Kidney (tissue), 14 donors: ENCODE results near the gene TMEM143. TPM values are rescaled to one million over a fixed set of nuclear protein-coding genes. Genes with fewer than 3 reads are reported as not detected.

Experiments
- DNase-seq, 5 donors: peaks; one replicate each; pipeline ENCODE4 v3.0.0-alpha.2; 2013 to 2020
- FAIRE-seq: peaks from 2 replicates; lab custom pipeline; 2012; peaks lifted over from hg19 to GRCh38; lab: Jason Lieb, UNC
- H3K27ac ChIP-seq, 2 donors: one replicate each; pipeline ENCODE4 v1.7.0; 2013; ENCODE audit warnings: low read depth in 2 of 2, low read length in 2 of 2, inconsistent platforms in 1 of 2
- H3K27me3 ChIP-seq: one replicate; pipeline ENCODE4 v1.7.1; 2013; ENCODE audit warnings: low read length, inconsistent platforms; ENCODE audit not compliant: control insufficient read depth, insufficient read depth
- H3K36me3 ChIP-seq, 3 donors: one replicate each; pipeline versions ENCODE4 v1.7.0 to v1.7.1; 2013; ENCODE audit warnings: low read length in 3 of 3, control low read depth in 1 of 3, inconsistent platforms in 1 of 3; ENCODE audit not compliant: insufficient read depth in 3 of 3, control insufficient read depth in 2 of 3
- H3K4me1 ChIP-seq, 3 donors: one replicate each; pipeline versions ENCODE4 v1.7.0 to v1.7.1; 2013; ENCODE audit warnings: low read length in 3 of 3, inconsistent platforms in 1 of 3, low read depth in 1 of 3; ENCODE audit not compliant: control insufficient read depth in 2 of 3, insufficient read depth in 2 of 3
- H3K4me3 ChIP-seq, 3 donors: one replicate each; pipeline versions ENCODE4 v1.7.0 to v1.8.1; 2013; ENCODE audit warnings: low read length in 3 of 3, control low read depth in 1 of 3, inconsistent platforms in 1 of 3
- H3K9ac ChIP-seq, 3 donors: one replicate each; pipeline versions ENCODE4 v1.7.0 to v1.7.1; 2013; ENCODE audit warnings: low read length in 3 of 3, control low read depth in 1 of 3, inconsistent platforms in 1 of 3
- H3K9me3 ChIP-seq, 3 donors: one replicate each; pipeline versions ENCODE4 v1.7.0 to v1.7.1; 2013; ENCODE audit warnings: low read length in 3 of 3, control low read depth in 1 of 3, inconsistent platforms in 1 of 3; ENCODE audit not compliant: control insufficient read depth in 2 of 3, insufficient read depth in 1 of 3
- intact Hi-C: fragments of 100-400 bp; cut with DNase I; formaldehyde crosslinking; loops from one replicate; pipeline ENCODE4 v1.11.1; 2022
- polyA plus RNA-seq: library from polyadenylated mRNA; stranded (reverse); fragments of 350-450 nt; fragmentation: Illumina TruSeq; extraction: RNeasy Lipid Tissue Mini Kit (QIAGEN cat#74804); gene quantifications from one replicate; pipeline ENCODE4 v1.2.3, GENCODE V29; 2014; ENCODE audit warnings: low read depth, low replicate concordance; ENCODE audit not compliant: insufficient read depth
- total RNA-seq: library from RNA; stranded (reverse); fragmentation: NEBNext Ultra II Directional; extraction: Animal tissue kit (Norgen Biotek cat#: 25700); gene quantifications from one replicate; pipeline ENCODE4 v1.2.1, GENCODE V29; 2021
- TF ChIP-seq, protein P1 (sequence below): IDR thresholded peaks from 3 replicates; pipeline ENCODE4 v1.5.1; 2012; ENCODE audit warnings: mild to moderate bottlenecking, moderate library complexity, borderline replicate concordance; ENCODE audit not compliant: insufficient read depth; ENCODE audit errors: extremely low read depth
- donor health status: control.
- donor health status: control.
- donor health status: control.
- donor health status: control.
- donor health status: control.
- donor health status: DM: yes; HTN: yes; CAD: no.
- donor health status: Normal renal cell carcinoma (clear cell type).

The TMEM143 gene
- total and polyA plus RNA-seq, 2 donors from 2014 or later, result 9.2 to 15.7 TPM

DNA sequence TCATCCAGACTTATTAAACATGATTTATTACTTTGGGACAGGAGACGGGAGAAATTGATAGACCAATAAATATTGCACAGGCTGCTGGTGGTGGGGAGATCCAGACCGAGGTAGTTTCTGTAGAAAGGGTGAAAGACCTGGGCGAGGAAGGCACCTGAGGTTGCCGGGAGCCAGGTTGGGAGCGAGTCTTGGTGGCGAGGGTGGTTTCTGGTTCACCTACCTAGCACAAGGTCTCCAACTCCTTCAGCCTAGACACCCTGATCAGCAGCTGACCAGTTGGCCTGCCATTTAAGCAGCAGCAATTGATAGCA is 31.4 kb downstream of the TMEM143 start:
- Histone ChIP-seq H3K27ac (peak overlapping the region; percentile 75 to 96), H3K9me3 (no peaks in the 10 kb centered on the region), H3K27me3 (no peaks in the 10 kb centered on the region), H3K36me3 (no peaks in the 10 kb centered on the region), H3K4me1 (peaks cover 0 to 23% (median 11%) of the 10 kb centered on the region in 3 donors), H3K9ac (peak overlapping the region; percentile 24 to 65 (median 34)), H3K4me3 (peak overlapping the region; percentile 59 to 69 (median 60))
- intact Hi-C loops, result no loop called here
- TF ChIP-seq, protein P1, sequence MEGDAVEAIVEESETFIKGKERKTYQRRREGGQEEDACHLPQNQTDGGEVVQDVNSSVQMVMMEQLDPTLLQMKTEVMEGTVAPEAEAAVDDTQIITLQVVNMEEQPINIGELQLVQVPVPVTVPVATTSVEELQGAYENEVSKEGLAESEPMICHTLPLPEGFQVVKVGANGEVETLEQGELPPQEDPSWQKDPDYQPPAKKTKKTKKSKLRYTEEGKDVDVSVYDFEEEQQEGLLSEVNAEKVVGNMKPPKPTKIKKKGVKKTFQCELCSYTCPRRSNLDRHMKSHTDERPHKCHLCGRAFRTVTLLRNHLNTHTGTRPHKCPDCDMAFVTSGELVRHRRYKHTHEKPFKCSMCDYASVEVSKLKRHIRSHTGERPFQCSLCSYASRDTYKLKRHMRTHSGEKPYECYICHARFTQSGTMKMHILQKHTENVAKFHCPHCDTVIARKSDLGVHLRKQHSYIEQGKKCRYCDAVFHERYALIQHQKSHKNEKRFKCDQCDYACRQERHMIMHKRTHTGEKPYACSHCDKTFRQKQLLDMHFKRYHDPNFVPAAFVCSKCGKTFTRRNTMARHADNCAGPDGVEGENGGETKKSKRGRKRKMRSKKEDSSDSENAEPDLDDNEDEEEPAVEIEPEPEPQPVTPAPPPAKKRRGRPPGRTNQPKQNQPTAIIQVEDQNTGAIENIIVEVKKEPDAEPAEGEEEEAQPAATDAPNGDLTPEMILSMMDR, result no peak
- FAIRE-seq (no peak), DNase-seq (peak in 1 of 5 donors; percentile 36)

DNA sequence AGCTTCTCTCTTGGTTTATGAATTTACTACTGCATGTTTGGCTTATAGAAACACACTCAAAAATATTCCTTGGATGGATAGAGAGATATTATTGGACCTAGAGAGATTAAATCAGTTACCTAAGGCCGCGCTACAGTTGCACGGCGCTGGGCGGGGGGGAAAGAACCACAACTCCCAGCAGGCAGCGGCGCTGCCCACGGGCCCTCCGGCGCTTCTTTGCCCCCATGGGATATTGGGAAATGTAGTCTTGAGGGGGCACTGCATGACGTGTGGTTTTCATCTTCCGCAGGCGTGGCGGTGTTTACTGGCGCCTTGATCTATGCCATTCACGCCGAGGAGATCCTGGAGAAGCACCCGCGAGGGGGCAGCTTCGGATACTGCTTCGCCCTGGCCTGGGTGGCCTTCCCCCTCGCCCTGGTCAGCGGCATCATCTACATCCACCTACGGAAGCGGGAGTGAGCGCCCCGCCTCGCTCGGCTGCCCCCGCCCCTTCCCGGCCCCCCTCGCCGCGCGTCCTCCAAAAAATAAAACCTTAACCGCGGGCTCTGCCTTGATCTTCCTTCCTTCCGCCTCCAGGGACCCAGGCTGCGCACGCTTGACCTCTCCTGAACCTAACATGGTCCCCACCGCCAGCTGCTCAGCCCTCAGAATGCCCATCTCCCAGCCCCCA is 33.6 kb downstream of the TMEM143 start:
- H3K9ac ChIP-seq, result peak overlapping the region; percentile 45 to 78 (median 55)
- TF ChIP-seq, protein P1, result peak; percentile 6

DNA sequence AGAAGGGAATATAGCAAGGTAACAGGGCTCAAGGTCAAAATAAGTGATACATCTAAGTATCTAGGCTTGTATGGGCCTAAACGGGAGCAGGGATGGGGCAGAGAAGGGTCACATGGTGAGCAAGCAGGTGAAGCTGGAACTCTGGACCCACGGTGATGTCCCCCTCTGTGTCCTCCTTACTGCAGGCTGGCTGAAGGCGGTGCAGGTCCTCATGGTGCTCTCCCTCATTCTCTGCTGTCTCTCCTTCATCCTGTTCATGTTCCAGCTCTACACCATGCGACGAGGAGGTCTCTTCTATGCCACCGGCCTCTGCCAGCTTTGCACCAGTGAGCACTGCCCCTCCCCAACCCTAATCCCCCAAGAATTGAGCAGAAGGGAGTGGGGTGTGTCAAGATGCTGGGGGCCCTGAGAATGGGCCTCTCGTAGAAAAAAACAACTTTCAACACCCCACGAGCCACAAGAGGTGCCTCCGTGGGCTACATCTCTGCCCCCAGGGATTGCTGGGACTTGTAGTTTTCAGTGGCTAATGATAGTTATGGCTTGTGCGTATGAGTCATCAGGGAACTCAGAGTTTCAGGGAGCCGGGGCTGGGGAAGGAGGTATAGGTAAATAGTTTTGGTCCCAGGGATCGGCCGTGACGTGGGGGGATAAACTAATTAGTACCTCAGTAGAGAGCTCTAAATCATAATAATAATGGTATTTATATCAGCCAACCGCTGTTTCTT is 34.4 kb downstream of the TMEM143 start:
- intact Hi-C loops, result no loop called here
- no peaks in the 10 kb centered on the region for H3K36me3 ChIP-seq
- H3K9me3 ChIP-seq, result no peaks in the 10 kb centered on the region
- TF ChIP-seq, protein P1, result no peak
- H3K4me3 ChIP-seq, result peak overlapping the region in 2 of 3 donors; percentile 24 to 82
- peak in 1 of 5 donors; percentile 57 for DNase-seq
- peak overlapping the region in 1 of 2 donors; percentile 96 for H3K27ac ChIP-seq
- no peaks in the 10 kb centered on the region for H3K27me3 ChIP-seq
- H3K4me1 ChIP-seq, result peaks cover 0 to 26% (median 11%) of the 10 kb centered on the region in 3 donors
- H3K9ac ChIP-seq, result peak overlapping the region in 1 of 3 donors; percentile 78
- no peak for FAIRE-seq

More for the DNA sequence above, 33.6 kb downstream of the TMEM143 start:
- DNase-seq (peak; percentile 89 to 95 (median 94)), FAIRE-seq (no peak)
- Histone ChIP-seq H3K4me3 (peak overlapping the region; percentile 55 to 83 (median 82)), H3K4me1 (peaks cover 0 to 26% (median 11%) of the 10 kb centered on the region in 3 donors), H3K9me3 (no peaks in the 10 kb centered on the region), H3K27me3 (no peaks in the 10 kb centered on the region), H3K27ac (peak overlapping the region; percentile 92 to 96), H3K36me3 (no peaks in the 10 kb centered on the region)
- intact Hi-C loops, result no loop called here
